GM19324 (cell line): Measurements from ENCODE around the gene SHFL.
A peak's percentile ranks its signal among the peaks of the same experiment; 100 is the strongest.

ENCODE experiments used
- ATAC-seq: cut with Tn5 transposase; IDR thresholded peaks from one replicate; pipeline ENCODE4 v1.9.1; 2021; ENCODE audit warnings: mild to moderate bottlenecking, moderate library complexity; ENCODE audit not compliant: unreplicated experiment, low FRiP score

The SHFL gene

GRCh38 chr19:10087296-10088061, 1.4 kb downstream of the SHFL start:
- ATAC-seq, result no peak

GRCh38 chr19:10088949-10089554, 2.9 kb downstream of the SHFL start:
- no peak for ATAC-seq

GRCh38 chr19:10089801-10090375, 3.8 kb downstream of the SHFL start:
- no peak for ATAC-seq

GRCh38 chr19:10091370-10091687, 5.2 kb downstream of the SHFL start:
- ATAC-seq, result no peak

- no peak for ATAC-seq
Observed at GRCh38 chr19:10091895-10092641, 6.0 kb downstream of the SHFL start.

- no peak for ATAC-seq
Observed at GRCh38 chr19:10092648-10093294, 6.7 kb downstream of the SHFL start.

GRCh38 chr19:10093295-10094186, 7.4 kb downstream of the SHFL start:
- ATAC-seq, result no peak

GRCh38 chr19:10095622-10095947, 9.5 kb downstream of the SHFL start:
- no peak for ATAC-seq

GRCh38 chr19:10095948-10096614, 10.0 kb downstream of the SHFL start:
- peak; percentile 92 for ATAC-seq

GRCh38 chr19:10096615-10096963, 10.5 kb downstream of the SHFL start:
- ATAC-seq, result no peak

- no peak for ATAC-seq
Observed at GRCh38 chr19:10100163-10100785, 14.2 kb downstream of the SHFL start.

- no peak for ATAC-seq
Observed at GRCh38 chr19:10102787-10103236, 16.7 kb downstream of the SHFL start.

GRCh38 chr19:10104130-10104513, 18.0 kb downstream of the SHFL start:
- no peak for ATAC-seq

GRCh38 chr19:10104665-10105508, 18.8 kb downstream of the SHFL start:
- peak; percentile 22 for ATAC-seq

GRCh38 chr19:10105509-10106099, 19.5 kb downstream of the SHFL start:
- peak; percentile 15 for ATAC-seq

GRCh38 chr19:10106100-10106936, 20.2 kb downstream of the SHFL start, which contains the start of gene PPAN:
TSS of gene PPAN (plus strand) at chr19:10106362. CDS start at chr19:10106395, 33 bp downstream.
- peak; percentile 65 for ATAC-seq

GRCh38 chr19:10107254-10107653, 21.1 kb downstream of the SHFL start:
- ATAC-seq, result no peak
